ENCODE results near the gene MAPK8IP3.

Gene MAPK8IP3, protein sequence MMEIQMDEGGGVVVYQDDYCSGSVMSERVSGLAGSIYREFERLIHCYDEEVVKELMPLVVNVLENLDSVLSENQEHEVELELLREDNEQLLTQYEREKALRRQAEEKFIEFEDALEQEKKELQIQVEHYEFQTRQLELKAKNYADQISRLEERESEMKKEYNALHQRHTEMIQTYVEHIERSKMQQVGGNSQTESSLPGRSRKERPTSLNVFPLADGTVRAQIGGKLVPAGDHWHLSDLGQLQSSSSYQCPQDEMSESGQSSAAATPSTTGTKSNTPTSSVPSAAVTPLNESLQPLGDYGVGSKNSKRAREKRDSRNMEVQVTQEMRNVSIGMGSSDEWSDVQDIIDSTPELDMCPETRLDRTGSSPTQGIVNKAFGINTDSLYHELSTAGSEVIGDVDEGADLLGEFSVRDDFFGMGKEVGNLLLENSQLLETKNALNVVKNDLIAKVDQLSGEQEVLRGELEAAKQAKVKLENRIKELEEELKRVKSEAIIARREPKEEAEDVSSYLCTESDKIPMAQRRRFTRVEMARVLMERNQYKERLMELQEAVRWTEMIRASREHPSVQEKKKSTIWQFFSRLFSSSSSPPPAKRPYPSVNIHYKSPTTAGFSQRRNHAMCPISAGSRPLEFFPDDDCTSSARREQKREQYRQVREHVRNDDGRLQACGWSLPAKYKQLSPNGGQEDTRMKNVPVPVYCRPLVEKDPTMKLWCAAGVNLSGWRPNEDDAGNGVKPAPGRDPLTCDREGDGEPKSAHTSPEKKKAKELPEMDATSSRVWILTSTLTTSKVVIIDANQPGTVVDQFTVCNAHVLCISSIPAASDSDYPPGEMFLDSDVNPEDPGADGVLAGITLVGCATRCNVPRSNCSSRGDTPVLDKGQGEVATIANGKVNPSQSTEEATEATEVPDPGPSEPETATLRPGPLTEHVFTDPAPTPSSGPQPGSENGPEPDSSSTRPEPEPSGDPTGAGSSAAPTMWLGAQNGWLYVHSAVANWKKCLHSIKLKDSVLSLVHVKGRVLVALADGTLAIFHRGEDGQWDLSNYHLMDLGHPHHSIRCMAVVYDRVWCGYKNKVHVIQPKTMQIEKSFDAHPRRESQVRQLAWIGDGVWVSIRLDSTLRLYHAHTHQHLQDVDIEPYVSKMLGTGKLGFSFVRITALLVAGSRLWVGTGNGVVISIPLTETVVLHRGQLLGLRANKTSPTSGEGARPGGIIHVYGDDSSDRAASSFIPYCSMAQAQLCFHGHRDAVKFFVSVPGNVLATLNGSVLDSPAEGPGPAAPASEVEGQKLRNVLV (N-terminal part only)

GRCh38 chr16:1705688-1706385, at the start of gene MAPK8IP3:
Gene MAPK8IP3, plus strand, starts transcription at chr16:1706195. Its CDS starts 145 bp downstream, at chr16:1706340.
- DNase-seq, result peak; percentile 74

- no peak for DNase-seq
Measured at GRCh38 chr16:1656808-1657617, 49.0 kb upstream of the MAPK8IP3 start.

DNA sequence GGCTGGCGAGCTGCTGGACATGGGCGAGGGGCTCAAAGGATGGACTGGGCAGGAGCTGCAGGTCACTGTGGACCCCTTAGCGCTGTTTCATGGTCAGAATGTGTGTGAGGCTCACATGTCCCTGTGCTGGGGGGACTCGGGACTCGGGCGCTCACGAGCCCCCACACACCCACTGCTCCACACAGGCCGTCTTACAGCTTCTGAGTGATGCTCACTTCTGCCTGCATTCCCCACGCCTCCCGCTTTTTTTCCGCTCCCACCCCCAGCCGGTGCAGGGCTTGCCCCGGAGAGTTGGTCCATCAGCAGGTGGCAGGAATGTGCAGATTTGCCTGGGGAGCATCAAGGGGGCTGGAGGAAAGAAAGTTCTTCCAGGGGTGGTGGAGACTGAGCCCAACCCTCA, 48.2 kb upstream of the MAPK8IP3 start:
- no peak for DNase-seq

DNA sequence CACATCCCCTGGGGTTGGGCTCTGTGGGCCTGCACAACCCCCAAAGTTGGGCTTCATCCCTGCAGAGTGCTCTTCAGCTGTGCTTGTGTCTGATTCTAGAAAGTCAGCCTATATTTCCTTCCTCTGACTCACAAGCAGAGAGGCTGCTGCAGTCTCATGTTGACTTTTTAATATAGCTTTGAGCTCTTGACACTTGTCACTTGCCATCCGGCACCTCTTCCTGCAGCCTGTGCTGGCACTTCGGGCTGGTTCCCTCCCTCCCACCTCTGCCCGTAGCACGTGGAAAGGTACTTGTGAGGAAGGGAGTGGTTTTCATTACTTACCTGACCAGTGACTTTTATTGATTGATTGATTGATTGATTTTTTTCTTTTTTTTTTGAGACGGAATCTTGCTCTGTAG, 47.0 kb upstream of the MAPK8IP3 start:
- DNase-seq, result no peak

- DNase-seq, result no peak
Measured at GRCh38 chr16:1661826-1662225, 44.2 kb upstream of the MAPK8IP3 start.

DNA sequence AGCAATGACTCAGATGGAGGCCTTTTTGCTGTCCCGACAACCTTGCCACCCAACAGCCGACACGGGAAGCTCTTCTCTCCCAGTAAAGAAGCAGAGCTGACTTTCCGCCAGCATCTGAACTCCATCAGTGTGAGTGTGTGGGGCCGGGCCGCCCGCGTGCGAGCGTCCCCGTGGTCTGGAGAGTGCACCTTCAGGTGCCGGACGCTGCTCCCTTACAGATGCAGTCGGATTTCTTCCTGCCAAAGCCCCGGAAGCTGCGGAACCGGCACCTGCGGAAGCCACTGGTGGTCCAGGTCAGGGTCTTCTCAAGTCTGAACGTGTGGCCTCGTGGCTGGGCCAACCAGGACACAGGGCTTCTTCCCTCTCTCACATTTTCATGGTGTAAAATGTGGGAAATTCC, 43.5 kb upstream of the MAPK8IP3 start:
- DNase-seq, result no peak

DNA sequence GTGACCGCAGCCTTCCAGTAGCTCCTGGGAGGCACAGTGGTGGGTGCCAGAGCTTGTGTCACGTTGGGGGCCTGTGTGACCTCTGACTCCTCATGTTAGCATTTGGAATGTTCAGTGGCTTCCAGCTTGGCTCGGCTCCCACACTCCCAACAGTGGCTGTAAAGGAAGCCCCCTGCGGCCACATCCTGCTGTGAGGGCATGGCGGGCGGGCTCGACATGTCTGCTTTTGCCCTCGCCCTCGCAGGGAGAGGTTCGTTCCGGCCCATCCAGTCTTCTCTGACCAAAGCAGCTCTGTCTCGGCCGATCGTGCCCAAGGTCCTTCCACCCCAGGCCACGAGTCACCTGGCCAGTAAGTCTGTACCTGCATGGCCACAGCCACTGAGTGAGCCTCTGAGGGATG, 40.2 kb upstream of the MAPK8IP3 start:
- DNase-seq, result no peak

GRCh38 chr16:1666316-1666715, 39.7 kb upstream of the MAPK8IP3 start:
- DNase-seq, result no peak

- no peak for DNase-seq
Measured at GRCh38 chr16:1667271-1667670, 38.7 kb upstream of the MAPK8IP3 start.

DNA sequence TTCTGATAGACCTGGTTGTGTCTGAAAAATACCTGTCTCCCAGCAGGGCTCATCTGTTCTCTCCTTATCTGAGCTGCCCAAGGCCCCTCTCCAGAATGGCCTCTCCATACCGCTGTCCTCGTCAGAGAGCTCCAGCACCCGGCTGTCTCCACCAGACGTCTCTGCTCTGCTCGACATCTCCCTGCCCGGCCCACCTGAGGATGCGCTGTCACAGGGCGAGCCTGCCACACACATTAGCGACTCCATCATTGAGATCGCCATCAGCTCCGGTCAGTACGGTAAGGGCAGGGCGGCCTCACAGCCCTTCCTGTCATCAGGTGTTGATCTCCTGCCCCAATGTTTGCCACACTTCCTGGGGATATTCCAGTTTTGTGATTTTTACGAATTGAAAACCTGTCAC, 38.1 kb upstream of the MAPK8IP3 start:
- DNase-seq, result no peak

- DNase-seq, result no peak
Measured at GRCh38 chr16:1668612-1669319, 37.2 kb upstream of the MAPK8IP3 start.

- no peak for DNase-seq
Measured at GRCh38 chr16:1669698-1670097, 36.3 kb upstream of the MAPK8IP3 start.

DNA sequence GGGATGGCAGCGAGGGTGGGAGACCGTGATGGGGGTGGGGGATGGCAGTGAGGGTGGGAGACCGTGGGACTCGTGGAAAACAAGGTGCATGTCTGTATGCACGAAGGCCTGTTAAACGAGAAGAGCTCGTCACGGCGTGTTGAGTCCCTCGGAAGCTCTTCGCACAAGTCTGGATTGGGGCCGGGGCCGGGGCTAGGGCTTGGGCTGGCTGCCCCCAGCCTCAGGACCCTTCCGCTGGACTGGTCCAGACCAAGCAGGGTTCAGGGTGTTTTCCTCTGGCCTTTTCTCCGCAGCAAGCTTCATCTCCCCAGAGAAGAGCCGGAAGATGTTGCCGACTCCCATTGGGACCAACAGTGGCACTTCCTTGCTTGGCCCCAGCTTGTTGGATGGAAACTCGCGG, 35.6 kb upstream of the MAPK8IP3 start:
- no peak for DNase-seq

DNA sequence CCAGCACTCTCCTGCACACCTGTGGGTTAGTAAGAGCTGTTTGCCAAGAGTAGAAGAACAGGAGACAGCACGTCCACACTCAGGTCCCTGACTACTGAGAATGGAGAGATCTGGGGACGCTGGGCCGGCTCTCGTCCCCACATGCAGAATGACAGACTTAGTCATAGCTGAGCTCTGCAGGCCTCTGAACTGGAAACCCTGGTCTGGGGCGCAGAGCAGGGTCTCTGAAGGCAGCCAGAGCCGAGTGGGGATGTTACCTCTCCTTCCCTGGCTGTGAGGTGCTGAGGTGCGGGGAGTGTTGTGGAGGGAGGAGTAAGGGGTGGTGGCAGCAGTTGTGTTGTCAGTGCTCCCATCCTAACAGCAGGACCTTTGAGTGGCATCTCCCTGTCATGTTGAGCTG, 35.1 kb upstream of the MAPK8IP3 start:
- no peak for DNase-seq

- DNase-seq, result no peak
Measured at GRCh38 chr16:1673424-1674151, 32.4 kb upstream of the MAPK8IP3 start.

GRCh38 chr16:1674306-1674705, 31.7 kb upstream of the MAPK8IP3 start:
- no peak for DNase-seq

GRCh38 chr16:1674751-1675664, 31.0 kb upstream of the MAPK8IP3 start:
- no peak for DNase-seq

DNA sequence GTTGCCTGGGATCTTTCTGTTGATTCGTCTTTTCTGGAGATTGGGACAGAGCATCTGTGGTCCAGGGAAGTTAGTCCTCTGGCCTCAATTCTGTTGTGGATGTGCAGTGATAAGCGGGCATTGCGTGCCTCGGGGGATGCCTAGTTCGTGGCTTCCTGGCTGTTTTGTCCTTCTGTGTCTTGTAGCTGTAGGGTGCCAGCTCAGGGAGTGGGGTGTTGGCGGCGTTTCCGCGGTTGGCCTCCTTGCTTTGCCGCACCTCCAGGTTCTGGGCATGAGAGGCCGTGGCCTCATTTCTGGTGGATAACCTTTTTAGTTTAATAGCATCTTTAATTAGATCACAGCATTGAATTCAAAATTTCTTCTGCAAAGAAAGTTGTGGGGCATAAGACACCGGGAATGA, 29.3 kb upstream of the MAPK8IP3 start:
- no peak for DNase-seq

GRCh38 chr16:1677339-1677738, 28.7 kb upstream of the MAPK8IP3 start:
- DNase-seq, result no peak
